IPS-18a (cell line): Measurements from ENCODE around the gene SDC1.
"Not testable (repeated sequence)": the region's sequence is repeated elsewhere in the genome, so short reads cannot be mapped to it uniquely, and the experiment has no call there.

Experiments
- H3K27ac ChIP-seq: one replicate; pipeline ENCODE4 v1.5.1; 2013; ENCODE audit warnings: low read length
- H3K27me3 ChIP-seq: one replicate; pipeline ENCODE4 v1.6.1; 2013; ENCODE audit warnings: mild to moderate bottlenecking, low read length; ENCODE audit not compliant: control insufficient read depth, insufficient read depth
- H3K36me3 ChIP-seq: one replicate; pipeline ENCODE4 v1.6.1; 2013; ENCODE audit warnings: low read depth, low read length; ENCODE audit not compliant: control insufficient read depth
- H3K4me1 ChIP-seq: one replicate; pipeline ENCODE4 v1.6.1; 2013; ENCODE audit warnings: low read depth, low read length; ENCODE audit not compliant: control insufficient read depth
- H3K4me3 ChIP-seq: one replicate; pipeline ENCODE4 v1.5.1; 2013; ENCODE audit warnings: low read length
- H3K9ac ChIP-seq: one replicate; pipeline ENCODE4 v1.6.1; 2013; ENCODE audit warnings: mild to moderate bottlenecking, low read length, moderate library complexity
- H3K9me3 ChIP-seq: one replicate; pipeline ENCODE4 v1.6.1; 2013; ENCODE audit warnings: low read depth, low read length; ENCODE audit not compliant: control insufficient read depth

SDC1 gene

GRCh38 chr2:20199633-20200270, 25.2 kb downstream of the SDC1 start:
- Histone ChIP-seq H3K4me1 (no peaks in the 10 kb centered on the region), H3K27ac (no peak overlapping the region), H3K9ac (no peak overlapping the region), H3K27me3 (no peaks in the 10 kb centered on the region), H3K4me3 (no peak overlapping the region), H3K36me3 (peaks cover 32% of the 10 kb centered on the region), H3K9me3 (no peaks in the 10 kb centered on the region)

DNA sequence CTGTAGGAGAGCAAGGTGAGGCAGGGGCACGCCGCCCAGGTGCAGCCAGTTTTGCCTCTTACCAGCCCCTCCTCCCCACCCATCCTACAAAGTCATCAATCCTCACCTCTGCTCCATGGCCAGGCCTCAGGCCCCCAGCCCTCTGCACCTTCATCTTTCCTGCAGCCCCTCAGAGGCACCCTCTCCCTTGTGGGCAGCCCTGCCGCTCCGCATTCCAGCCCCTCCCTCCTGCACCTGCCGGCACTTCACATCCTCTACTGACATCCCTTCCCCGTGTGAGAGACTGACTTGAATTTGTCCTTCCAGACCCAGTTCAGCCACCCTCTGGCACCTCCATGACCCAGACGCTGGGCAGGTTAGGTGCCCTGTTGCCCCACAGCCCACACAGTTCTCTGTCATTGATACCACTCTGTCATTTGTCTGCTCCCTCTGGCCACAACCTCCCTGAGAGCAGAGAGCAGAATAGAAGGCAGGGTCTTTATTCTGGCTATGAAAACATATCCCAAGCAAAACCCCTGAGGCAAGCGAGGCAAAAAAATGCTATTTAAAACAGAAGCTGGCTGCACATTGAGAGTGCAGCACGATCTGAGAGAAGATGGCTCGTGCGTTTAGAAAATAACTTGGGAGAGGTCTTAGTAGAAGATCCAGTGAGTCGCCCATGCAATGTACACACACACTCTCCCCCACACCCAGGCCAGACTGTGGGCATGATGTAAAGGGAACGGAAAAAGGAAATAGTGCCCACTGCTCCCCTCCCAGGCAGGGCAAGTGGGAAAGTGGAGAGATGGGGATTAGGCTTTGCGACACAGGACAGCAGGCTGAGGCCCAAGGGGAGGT, 25.9 kb downstream of the SDC1 start:
- Histone ChIP-seq H3K9me3 (no peaks in the 10 kb centered on the region), H3K4me3 (no peak overlapping the region), H3K27ac (no peak overlapping the region), H3K9ac (no peak overlapping the region), H3K36me3 (peaks cover 32% of the 10 kb centered on the region), H3K27me3 (no peaks in the 10 kb centered on the region), H3K4me1 (no peaks in the 10 kb centered on the region)

GRCh38 chr2:20198001-20198400, 26.9 kb downstream of the SDC1 start:
- Histone ChIP-seq H3K9ac (no peak overlapping the region), H3K4me3 (no peak overlapping the region), H3K36me3 (peaks cover 23% of the 10 kb centered on the region), H3K27me3 (no peaks in the 10 kb centered on the region), H3K9me3 (no peaks in the 10 kb centered on the region), H3K4me1 (no peaks in the 10 kb centered on the region), H3K27ac (no peak overlapping the region)

DNA sequence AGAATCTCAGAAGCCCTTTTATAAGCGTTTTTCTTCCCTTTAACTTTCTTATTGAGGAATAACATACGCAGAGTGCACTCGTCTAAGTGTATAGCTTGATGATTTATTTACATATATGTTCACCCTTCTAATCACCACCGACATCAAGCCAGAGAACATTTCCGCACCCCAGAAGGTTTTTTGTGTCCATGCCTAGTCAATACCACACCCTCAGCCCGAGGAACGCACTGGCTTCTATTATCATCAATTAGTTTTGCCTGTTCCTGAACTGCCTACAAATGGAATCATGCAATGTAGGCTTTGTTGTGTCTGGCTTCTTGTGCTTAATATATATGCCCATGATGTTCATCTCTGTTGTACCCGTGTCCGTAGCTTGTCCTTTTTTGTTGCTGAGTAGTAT, 27.7 kb downstream of the SDC1 start:
- Histone ChIP-seq H3K36me3 (peaks cover 15% of the 10 kb centered on the region), H3K4me3 (no peak overlapping the region), H3K9me3 (no peaks in the 10 kb centered on the region), H3K27ac (no peak overlapping the region), H3K27me3 (no peaks in the 10 kb centered on the region), H3K9ac (no peak overlapping the region), H3K4me1 (no peaks in the 10 kb centered on the region)

GRCh38 chr2:20196657-20197161, 28.2 kb downstream of the SDC1 start:
- H3K27ac ChIP-seq: no peak overlapping the region
- H3K9me3 ChIP-seq: no peaks in the 10 kb centered on the region
- no peaks in the 10 kb centered on the region for H3K27me3 ChIP-seq
- H3K9ac ChIP-seq: no peak overlapping the region
- H3K4me1 ChIP-seq: no peaks in the 10 kb centered on the region
- H3K4me3 ChIP-seq: no peak overlapping the region
- H3K36me3 ChIP-seq: peaks cover 11% of the 10 kb centered on the region

DNA sequence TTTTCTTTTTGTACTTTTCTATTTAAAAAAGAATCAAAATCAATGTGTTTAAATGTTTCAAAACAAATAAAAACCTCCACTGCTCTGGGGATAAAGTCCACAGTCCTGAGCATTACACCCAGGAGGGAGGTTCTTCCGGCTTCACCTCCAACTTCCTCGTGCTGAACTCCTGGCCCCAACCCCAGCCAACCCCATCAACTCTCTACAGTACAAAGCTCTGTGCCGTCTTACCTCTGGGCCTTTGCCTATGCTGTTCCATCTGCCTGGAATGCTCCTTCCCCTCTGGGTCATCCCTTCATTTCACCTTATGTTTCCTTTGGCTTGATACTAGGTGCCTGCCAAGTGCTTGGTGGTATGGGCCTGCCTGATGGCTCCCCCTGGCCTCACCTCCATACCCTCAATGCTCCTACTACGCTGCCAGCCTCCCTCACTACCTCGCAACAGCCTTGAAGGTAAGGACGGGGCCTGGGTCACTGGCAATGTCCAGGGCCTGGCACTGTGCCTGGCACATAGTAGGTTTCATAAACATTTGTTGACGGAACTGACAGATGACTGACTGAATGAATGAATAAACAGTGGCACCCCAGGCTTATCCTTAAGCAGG, 28.8 kb downstream of the SDC1 start:
- Histone ChIP-seq H3K27me3 (no peaks in the 10 kb centered on the region), H3K4me3 (no peak overlapping the region), H3K27ac (no peak overlapping the region), H3K9ac (no peak overlapping the region), H3K36me3 (peaks cover 6% of the 10 kb centered on the region), H3K4me1 (no peaks in the 10 kb centered on the region), H3K9me3 (no peaks in the 10 kb centered on the region)

DNA sequence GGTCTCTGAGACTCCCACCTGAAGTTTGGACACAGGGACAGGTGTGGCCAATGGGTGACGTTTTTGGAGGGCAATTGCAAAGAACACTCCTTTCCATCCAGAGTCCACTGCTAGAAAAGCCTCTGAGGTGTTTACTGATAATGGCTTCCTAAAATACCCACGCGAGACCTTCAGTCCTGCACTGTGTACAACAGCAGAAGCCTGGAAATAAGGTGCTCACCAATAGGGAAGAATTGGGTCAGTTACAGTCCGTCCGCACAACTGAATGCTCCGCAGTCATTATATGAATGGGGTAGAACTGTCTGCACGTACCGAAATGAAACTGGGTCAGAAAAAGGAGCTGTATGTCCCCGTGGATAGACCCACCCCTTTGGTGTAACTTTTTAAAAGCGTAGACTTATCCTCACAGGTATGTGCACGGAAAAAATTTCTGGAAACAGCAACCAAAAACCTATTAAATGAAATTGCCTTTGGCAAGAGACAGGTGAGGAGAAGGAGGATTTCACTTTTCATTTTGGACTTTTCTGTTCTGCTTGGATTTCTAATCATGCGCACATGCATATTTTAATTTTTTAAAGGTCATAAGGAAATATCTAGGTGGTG, 29.4 kb downstream of the SDC1 start:
- H3K4me3 ChIP-seq: no peak overlapping the region
- no peaks in the 10 kb centered on the region for H3K4me1 ChIP-seq
- H3K27me3 ChIP-seq: no peaks in the 10 kb centered on the region
- H3K9me3 ChIP-seq: no peaks in the 10 kb centered on the region
- no peak overlapping the region for H3K9ac ChIP-seq
- peaks cover 2% of the 10 kb centered on the region for H3K36me3 ChIP-seq
- no peak overlapping the region for H3K27ac ChIP-seq

DNA sequence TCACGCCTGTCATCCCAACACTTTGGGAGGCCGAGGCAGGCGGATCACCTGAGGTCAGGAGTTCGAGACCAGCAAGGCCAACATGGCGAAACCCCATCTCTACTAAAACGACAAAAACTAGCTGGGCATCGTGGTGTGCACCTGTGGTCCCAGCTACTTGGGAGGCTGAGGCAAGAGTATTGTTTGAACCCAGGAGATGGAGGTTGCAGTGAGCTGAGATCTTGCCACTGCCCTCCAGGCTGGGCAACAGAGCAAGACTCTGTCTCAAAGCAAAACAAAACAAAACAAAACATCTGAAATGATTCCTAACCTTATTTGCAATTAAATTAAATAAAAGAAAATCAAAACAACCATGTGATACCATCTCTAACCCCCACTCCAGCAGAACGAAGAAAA, 29.9 kb downstream of the SDC1 start:
- not testable (repeated sequence) for H3K36me3 ChIP-seq, H3K27ac ChIP-seq, H3K27me3 ChIP-seq, H3K9ac ChIP-seq, H3K9me3 ChIP-seq, H3K4me1 ChIP-seq, H3K4me3 ChIP-seq

DNA sequence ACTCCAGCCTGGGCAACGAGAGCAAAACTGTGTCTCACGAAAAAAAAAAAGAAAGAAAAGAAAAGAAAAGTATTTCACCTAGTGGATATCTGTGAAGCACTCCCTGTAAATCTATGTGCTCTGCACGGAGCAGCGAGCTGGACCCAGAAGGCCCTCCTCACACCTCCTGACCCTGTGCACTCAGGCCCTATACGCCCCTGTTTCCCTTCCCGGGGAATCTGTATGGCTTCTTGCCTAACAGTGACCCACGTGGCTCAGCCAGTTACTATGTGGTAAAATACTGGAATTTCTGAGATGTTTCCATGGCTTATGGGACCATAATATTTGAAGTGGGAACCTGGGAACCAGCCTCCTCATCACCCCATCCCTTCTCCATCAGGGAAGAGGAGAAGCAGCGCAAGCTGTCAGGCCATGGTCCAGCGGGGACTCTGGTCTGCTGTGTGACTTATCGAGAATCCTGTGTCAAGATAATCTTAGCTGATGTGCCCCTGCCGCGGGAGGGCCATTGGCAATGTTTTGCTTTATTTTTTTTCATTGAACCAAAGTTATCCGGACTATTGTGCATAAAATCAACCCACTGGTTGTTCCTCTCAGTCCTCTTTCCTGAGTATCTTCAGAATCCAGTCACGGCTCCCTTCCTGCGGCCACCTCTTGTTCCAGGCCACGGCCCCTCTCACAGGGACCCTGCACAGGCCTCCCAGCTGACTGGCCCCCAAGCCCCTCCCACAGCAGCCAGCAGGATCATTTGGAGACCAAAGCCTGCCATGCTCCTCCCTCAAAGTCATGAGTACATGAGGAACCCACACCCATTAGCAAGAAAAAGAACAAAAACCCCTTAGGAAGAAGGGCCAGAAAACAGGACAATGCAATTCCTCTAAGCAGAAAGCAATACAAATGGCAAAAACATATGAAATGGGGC, 30.6 kb downstream of the SDC1 start:
- Histone ChIP-seq H3K4me3 (no peak overlapping the region), H3K4me1 (no peaks in the 10 kb centered on the region), H3K9me3 (no peaks in the 10 kb centered on the region), H3K36me3 (no peaks in the 10 kb centered on the region), H3K9ac (no peak overlapping the region), H3K27me3 (no peaks in the 10 kb centered on the region), H3K27ac (no peak overlapping the region)

DNA sequence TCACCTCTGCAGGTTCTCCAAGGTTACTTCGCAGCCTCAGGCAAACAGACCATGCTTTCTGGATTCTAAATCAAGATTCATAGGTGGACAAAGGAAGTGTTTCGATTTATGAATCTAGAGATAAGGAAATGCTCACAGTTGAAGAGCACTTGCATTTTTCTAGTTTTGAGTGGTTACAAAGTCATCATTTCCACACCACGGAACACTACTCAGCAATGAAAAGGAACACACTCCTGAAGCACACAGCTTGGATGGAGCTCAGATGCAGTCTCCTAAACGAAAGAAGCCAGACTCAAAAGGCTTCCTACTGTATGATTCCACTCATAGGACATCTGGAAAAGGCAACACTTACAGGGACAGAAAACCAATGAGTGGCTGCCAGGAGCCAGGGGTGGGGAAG, 31.7 kb downstream of the SDC1 start:
- Histone ChIP-seq H3K9ac (no peak overlapping the region), H3K4me3 (no peak overlapping the region), H3K27me3 (no peaks in the 10 kb centered on the region), H3K36me3 (no peaks in the 10 kb centered on the region), H3K4me1 (peaks cover 12% of the 10 kb centered on the region), H3K9me3 (no peaks in the 10 kb centered on the region), H3K27ac (no peak overlapping the region)

DNA sequence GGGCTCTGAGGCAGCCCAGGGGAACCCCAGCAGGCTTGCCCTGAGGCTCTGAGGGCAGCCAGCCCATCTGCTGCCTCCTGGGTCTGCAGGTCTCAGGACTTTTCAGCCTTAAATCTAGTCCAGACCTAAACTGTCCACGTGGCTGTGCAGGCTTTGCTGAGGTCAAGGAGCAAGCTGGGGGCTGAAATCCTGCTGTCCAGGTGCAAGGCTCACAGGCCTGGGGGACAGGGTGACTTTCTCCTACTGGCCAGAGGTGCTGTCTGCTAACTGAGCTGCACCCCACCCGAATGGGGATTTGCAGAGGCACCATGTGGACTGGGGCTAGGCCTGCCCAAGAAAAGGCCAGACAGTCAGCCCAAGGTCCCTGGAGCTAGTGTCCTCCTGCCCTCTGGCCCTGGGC, 32.1 kb downstream of the SDC1 start:
- no peaks in the 10 kb centered on the region for H3K27me3 ChIP-seq
- no peak overlapping the region for H3K4me3 ChIP-seq
- no peak overlapping the region for H3K27ac ChIP-seq
- no peaks in the 10 kb centered on the region for H3K9me3 ChIP-seq
- peaks cover 15% of the 10 kb centered on the region for H3K4me1 ChIP-seq
- no peaks in the 10 kb centered on the region for H3K36me3 ChIP-seq
- H3K9ac ChIP-seq: no peak overlapping the region
